ENCODE results near the gene FTCD. TPM values are rescaled to one million over a fixed set of nuclear protein-coding genes. Genes with fewer than 3 reads are reported as not detected.
A peak's percentile ranks its signal among the peaks of the same experiment; 100 is the strongest.

Gene FTCD
- total and polyA plus RNA-seq, 8 donors, result 0.25 to 6.7 (median 1.3) TPM; not detected in 3

DNA sequence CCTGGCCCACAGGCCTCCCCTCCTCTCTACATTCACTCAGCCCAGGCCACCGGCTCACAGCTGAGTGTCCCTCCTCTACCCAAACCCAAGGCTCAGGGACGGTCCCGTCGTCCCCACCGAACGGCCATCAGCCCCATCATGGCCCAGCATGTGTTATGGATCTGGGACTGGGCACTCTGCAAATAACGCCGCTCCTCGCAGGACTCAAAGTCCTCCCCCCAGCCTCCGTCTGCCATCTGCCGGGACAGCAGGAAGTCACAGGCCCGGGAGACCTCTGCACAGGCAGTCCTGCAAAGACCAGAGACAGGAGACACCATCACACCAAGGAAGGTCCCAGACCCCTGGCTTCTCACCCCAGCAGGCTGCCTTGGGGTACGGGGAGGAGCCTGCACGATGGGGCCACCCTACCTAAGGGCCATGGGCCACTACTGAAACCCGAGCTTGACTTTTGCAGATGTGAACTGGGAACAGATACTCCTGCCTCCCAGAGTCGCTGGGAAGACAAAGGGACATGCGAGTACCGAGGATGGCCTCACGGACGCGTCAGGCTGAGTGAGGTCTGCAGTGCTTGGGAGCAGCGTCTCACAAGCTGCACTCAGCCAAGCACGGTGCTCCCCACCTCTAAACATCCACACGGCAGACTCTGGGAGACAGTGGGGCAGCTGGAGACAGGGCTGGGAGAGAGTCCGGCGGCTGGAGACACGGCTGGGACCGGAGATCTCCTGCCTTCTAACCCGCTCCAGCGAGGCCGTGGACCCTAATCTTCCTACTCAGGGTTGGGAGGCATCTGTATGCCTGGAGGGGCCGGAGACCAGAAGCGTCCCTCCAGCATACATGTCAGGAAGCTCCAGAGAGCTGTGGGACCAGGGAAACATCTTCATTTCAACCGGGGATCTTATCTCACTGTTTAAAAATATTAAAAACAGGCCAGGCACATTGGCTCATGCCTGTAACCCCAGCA lies 39.3 kb upstream of the FTCD start:
- 94 to 97% (median 94%) methylated on average over 28 to 34 of the region's 34 CpGs for WGBS, 5 donors
- peaks cover 0 to 4% (median 0%) of the 10 kb centered on the region in 4 donors for H3K4me1 ChIP-seq
- H3K27ac ChIP-seq, result no peak overlapping the region
- intact Hi-C loops (cut with DNase I; ENCODE audit: low total_unique reads), result no loop called here
- H3K27me3 ChIP-seq, result no peaks in the 10 kb centered on the region
- TF ChIP-seq, protein P1, sequence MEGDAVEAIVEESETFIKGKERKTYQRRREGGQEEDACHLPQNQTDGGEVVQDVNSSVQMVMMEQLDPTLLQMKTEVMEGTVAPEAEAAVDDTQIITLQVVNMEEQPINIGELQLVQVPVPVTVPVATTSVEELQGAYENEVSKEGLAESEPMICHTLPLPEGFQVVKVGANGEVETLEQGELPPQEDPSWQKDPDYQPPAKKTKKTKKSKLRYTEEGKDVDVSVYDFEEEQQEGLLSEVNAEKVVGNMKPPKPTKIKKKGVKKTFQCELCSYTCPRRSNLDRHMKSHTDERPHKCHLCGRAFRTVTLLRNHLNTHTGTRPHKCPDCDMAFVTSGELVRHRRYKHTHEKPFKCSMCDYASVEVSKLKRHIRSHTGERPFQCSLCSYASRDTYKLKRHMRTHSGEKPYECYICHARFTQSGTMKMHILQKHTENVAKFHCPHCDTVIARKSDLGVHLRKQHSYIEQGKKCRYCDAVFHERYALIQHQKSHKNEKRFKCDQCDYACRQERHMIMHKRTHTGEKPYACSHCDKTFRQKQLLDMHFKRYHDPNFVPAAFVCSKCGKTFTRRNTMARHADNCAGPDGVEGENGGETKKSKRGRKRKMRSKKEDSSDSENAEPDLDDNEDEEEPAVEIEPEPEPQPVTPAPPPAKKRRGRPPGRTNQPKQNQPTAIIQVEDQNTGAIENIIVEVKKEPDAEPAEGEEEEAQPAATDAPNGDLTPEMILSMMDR (IDR thresholded peaks at IDR 0.05), result no peak
- TF ChIP-seq POLR2AphosphoS5 (IDR thresholded peaks at IDR 0.05), result no peak
- H3K9me3 ChIP-seq, result no peaks in the 10 kb centered on the region
- no peak overlapping the region for H3K4me3 ChIP-seq
- DNase-seq, result peak in 1 of 2 donors; percentile 17
- H3K36me3 ChIP-seq, result peaks cover 54 to 96% (median 88%) of the 10 kb centered on the region in 4 donors

DNA sequence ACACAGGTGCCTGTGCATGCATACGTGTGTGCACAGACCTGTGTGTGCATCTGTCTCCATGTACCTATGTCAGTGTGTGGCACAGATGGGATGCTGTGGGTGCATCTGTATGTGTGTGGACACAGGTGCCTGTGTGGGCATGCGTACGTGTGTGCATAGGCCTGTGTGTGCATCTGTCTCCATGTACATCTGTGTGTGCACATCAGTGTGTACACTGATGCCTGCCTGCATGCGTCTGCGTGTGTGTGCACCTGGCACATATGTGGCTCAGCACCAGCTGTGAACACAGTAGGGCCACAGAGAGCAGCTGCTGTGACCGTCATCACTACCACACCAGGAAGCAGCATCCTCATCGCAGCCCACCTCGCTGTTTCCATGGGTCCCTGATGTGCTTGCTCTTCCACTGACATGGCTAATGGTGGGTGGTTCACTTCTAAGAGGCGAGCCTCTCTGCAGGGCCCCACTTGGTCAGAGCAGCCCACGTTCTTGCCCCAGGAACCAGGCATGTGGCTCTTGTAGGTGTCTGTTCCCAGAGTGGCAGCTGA lies 38.5 kb upstream of the FTCD start:
- no peaks in the 10 kb centered on the region for H3K27me3 ChIP-seq
- peaks cover 0 to 12% (median 2%) of the 10 kb centered on the region in 4 donors for H3K4me1 ChIP-seq
- DNase-seq, result peak in 1 of 2 donors; percentile 7
- no peaks in the 10 kb centered on the region for H3K9me3 ChIP-seq
- WGBS, 5 donors, result 91 to 96% (median 95%) methylated on average over 7 to 10 of the region's 10 CpGs
- no peak overlapping the region for H3K27ac ChIP-seq
- no peak for TF ChIP-seq EP300 (IDR thresholded peaks at IDR 0.05)
- TF ChIP-seq, protein P1 (IDR thresholded peaks at IDR 0.05), result no peak
- TF ChIP-seq POLR2AphosphoS5 (IDR thresholded peaks at IDR 0.05), result no peak
- TF ChIP-seq POLR2A (IDR thresholded peaks at IDR 0.05), result no peak
- peaks cover 54 to 95% (median 85%) of the 10 kb centered on the region in 4 donors for H3K36me3 ChIP-seq
- intact Hi-C loops (cut with DNase I; ENCODE audit: low total_unique reads), result no loop called here
- H3K4me3 ChIP-seq, result no peak overlapping the region

DNA sequence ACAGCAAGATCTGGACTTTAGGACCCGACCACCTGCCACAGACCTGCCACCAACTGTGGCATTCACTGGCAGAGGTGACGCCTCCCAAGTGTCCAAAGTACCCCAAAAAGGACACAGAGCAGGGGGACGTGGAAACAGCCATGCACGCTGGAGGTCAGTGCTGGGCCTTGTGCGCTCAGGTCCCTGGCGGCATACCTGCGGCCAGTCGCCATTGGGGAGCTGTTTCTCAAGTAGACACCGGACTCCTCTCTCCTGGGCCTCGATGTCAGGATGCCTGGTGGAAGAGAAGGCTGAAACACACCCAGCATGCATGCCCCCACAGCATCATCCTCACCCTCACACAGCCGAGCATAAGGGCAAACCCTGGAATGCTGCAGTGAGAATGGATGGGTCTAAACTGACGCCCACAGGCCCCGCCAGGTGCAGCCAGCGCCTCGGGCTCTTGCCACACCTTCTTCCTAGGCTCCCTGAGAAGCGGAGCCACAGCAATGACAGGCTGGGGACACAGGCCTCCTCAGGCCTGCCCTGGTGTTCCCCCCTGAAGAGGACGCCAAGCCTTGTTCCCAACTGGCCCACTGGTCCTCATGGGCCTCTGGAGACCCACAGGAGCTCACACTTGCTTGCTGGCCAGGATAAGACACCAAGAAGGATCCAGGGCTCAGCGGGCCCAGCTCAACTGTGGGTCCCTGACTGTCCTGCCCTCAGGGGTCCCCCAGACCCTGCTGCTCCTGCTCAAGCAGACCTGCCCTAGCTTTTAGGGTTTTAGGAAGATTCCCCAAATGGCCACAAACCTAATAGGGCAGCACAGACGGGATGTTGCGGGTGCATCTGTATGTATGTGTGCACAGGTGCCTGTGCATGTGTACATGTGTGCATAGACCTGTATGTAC lies 36.6 kb upstream of the FTCD start:
- peaks cover 46 to 78% (median 73%) of the 10 kb centered on the region in 4 donors for H3K36me3 ChIP-seq
- TF ChIP-seq EP300 (IDR thresholded peaks at IDR 0.05), result no peak
- TF ChIP-seq, protein P1 (IDR thresholded peaks at IDR 0.05), result no peak
- TF ChIP-seq POLR2AphosphoS5 (IDR thresholded peaks at IDR 0.05), result no peak
- no peak for TF ChIP-seq POLR2A (IDR thresholded peaks at IDR 0.05)
- H3K4me3 ChIP-seq, result no peak overlapping the region
- H3K9me3 ChIP-seq, result no peaks in the 10 kb centered on the region
- no peaks in the 10 kb centered on the region for H3K27me3 ChIP-seq
- WGBS, 5 donors, result 95 to 96% (median 96%) methylated on average over 11 to 20 of the region's 20 CpGs
- intact Hi-C loops (cut with DNase I; ENCODE audit: low total_unique reads), result no loop called here
- no peak overlapping the region for H3K27ac ChIP-seq
- DNase-seq, result peak; percentile 1 to 15
- H3K4me1 ChIP-seq, result peaks cover 0 to 22% (median 10%) of the 10 kb centered on the region in 4 donors

DNA sequence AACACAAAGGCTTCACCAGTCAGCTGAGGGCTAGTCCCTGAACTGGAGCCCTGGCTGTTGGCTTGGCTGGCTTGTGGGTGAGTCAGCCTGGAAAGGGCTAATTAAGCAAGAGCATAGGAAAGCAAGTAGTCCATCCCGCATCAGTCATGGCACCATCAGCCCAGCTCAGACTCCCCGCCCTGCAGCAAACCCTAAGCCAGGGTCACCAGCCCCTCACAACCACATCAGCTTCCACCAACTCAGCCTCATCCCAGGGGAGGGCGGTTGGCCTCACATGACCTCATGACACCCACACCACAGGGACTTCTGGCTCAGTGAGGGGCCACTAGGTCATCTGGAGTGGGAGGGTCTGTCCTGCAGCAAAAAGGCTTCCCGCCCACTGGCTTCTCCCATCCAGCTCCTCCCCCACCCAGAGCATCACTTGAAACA lies 35.9 kb upstream of the FTCD start:
- peak overlapping the region in 1 of 5 donors; percentile 46 for H3K27ac ChIP-seq
- peaks cover 40 to 72% (median 66%) of the 10 kb centered on the region in 4 donors for H3K36me3 ChIP-seq
- intact Hi-C loops (cut with DNase I; ENCODE audit: low total_unique reads), result no loop called here
- H3K4me1 ChIP-seq, result peaks cover 0 to 22% (median 10%) of the 10 kb centered on the region in 4 donors
- DNase-seq, result peak; percentile 1 to 21
- H3K27me3 ChIP-seq, result no peaks in the 10 kb centered on the region
- 88 to 96% (median 91%) methylated on average over 4 of the region's 4 CpGs for WGBS, 5 donors
- H3K4me3 ChIP-seq, result no peak overlapping the region
- TF ChIP-seq POLR2A (IDR thresholded peaks at IDR 0.05) (no peak), POLR2AphosphoS5 (IDR thresholded peaks at IDR 0.05) (no peak), EP300 (IDR thresholded peaks at IDR 0.05) (no peak)
- TF ChIP-seq, protein P1 (IDR thresholded peaks at IDR 0.05), result no peak
- no peaks in the 10 kb centered on the region for H3K9me3 ChIP-seq
